Effector memory CD4-positive, alpha-beta T cell (primary cell): ENCODE data around the gene JAZF1.

Source experiments
- DNase-seq, 3 donors: peaks; one replicate each; pipeline ENCODE4 v3.0.0-alpha.2; 2020
- H3K27ac ChIP-seq: 2 replicates; pipeline ENCODE4 v1.7.0; 2013; ENCODE audit warnings: mild to moderate bottlenecking, low read length, moderate library complexity; ENCODE audit not compliant: insufficient read depth, poor library complexity, severe bottlenecking
- H3K27me3 ChIP-seq: replicated peaks from 2 replicates; pipeline ENCODE4 v1.7.0; 2013; ENCODE audit warnings: mild to moderate bottlenecking, low read length; ENCODE audit not compliant: insufficient read depth, control insufficient read depth, poor library complexity, severe bottlenecking
- H3K36me3 ChIP-seq: 2 replicates; pipeline ENCODE4 v1.7.0; 2013; ENCODE audit warnings: mild to moderate bottlenecking, low read length, moderate library complexity; ENCODE audit not compliant: control insufficient read depth, insufficient read depth
- H3K4me1 ChIP-seq: 2 replicates; pipeline ENCODE4 v1.7.0; 2013; ENCODE audit warnings: low read length, mild to moderate bottlenecking; ENCODE audit not compliant: control insufficient read depth, insufficient read depth, poor library complexity, severe bottlenecking
- H3K4me3 ChIP-seq: 2 replicates; pipeline ENCODE4 v1.7.0; 2013; ENCODE audit warnings: low read length, low read depth, mild to moderate bottlenecking; ENCODE audit not compliant: insufficient read depth, poor library complexity, severe bottlenecking
- H3K9me3 ChIP-seq: 2 replicates; pipeline ENCODE4 v1.7.0; 2013; ENCODE audit warnings: mild to moderate bottlenecking, low read length, moderate library complexity; ENCODE audit not compliant: control insufficient read depth

The JAZF1 gene

DNA sequence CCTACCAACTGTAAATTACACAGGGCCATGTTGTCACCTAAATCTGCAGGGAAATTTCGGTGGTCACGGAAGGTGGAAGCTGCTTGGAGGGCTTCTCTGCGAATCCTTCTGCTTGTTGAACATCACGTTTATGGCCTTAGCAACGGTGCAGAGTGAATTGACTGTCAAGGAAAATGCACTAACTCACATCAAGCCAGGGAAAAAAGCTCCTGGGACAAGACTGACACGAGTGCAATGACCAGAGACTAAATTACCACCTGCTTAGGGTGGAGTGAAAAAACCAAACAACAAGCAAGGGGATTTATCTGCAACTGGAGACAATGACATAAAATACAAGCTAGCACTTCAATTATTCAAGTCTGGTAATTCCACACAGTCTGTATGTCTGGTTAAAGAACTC, 211.2 kb downstream of the JAZF1 start:
- no peak overlapping the region for H3K27ac ChIP-seq
- no peak overlapping the region for H3K4me3 ChIP-seq
- peaks cover 11% of the 10 kb centered on the region for H3K4me1 ChIP-seq
- H3K9me3 ChIP-seq = no peaks in the 10 kb centered on the region
- DNase-seq = no peak
- no peaks in the 10 kb centered on the region for H3K27me3 ChIP-seq
- no peaks in the 10 kb centered on the region for H3K36me3 ChIP-seq

- no peaks in the 10 kb centered on the region for H3K27me3 ChIP-seq
- no peak overlapping the region for H3K27ac ChIP-seq
- no peak for DNase-seq
Observed at GRCh38 chr7:27967639-27968038, 213.0 kb downstream of the JAZF1 start.

GRCh38 chr7:27966219-27966780, 214.3 kb downstream of the JAZF1 start:
- Histone ChIP-seq H3K27me3 (no peaks in the 10 kb centered on the region), H3K36me3 (no peaks in the 10 kb centered on the region), H3K4me3 (no peak overlapping the region), H3K4me1 (no peaks in the 10 kb centered on the region), H3K27ac (no peak overlapping the region), H3K9me3 (no peaks in the 10 kb centered on the region)
- DNase-seq = no peak

More at GRCh38 chr7:27967639-27968038, 213.0 kb downstream of the JAZF1 start:
- H3K9me3 ChIP-seq = no peaks in the 10 kb centered on the region
- no peaks in the 10 kb centered on the region for H3K36me3 ChIP-seq
- H3K4me1 ChIP-seq = peaks cover 8% of the 10 kb centered on the region
- no peak overlapping the region for H3K4me3 ChIP-seq

DNA sequence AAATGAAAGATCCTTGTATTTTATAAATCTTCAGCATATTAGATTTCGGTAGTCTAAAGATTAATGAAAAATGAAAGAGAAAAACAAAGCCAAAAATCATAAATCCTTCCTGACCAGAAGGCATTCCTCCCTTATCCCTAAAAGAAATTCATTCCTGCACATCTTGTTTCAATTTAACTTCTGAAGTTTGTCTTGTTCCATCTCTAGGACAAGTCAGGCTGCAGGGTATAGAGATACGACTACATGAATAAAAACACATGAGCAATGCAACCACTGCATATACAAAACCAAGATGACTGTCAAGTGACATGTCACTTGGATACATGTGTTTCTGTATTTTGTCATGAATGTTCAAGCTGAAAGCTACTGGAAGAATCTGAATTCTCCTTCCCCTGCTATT, 214.9 kb downstream of the JAZF1 start:
- no peaks in the 10 kb centered on the region for H3K27me3 ChIP-seq

GRCh38 chr7:27964820-27965219, 215.8 kb downstream of the JAZF1 start:
- Histone ChIP-seq H3K27ac (no peak overlapping the region), H3K36me3 (no peaks in the 10 kb centered on the region), H3K4me1 (no peaks in the 10 kb centered on the region), H3K9me3 (no peaks in the 10 kb centered on the region), H3K27me3 (no peaks in the 10 kb centered on the region), H3K4me3 (no peak overlapping the region)
- DNase-seq = no peak

More for the DNA sequence above, 214.9 kb downstream of the JAZF1 start:
- no peak overlapping the region for H3K27ac ChIP-seq
- DNase-seq = no peak
- no peaks in the 10 kb centered on the region for H3K4me1 ChIP-seq
- H3K36me3 ChIP-seq = no peaks in the 10 kb centered on the region
- H3K9me3 ChIP-seq = no peaks in the 10 kb centered on the region
- no peak overlapping the region for H3K4me3 ChIP-seq

GRCh38 chr7:27963056-27963455, 217.5 kb downstream of the JAZF1 start:
- no peaks in the 10 kb centered on the region for H3K27me3 ChIP-seq
- H3K27ac ChIP-seq = no peak overlapping the region
- no peak for DNase-seq
- no peaks in the 10 kb centered on the region for H3K4me1 ChIP-seq
- H3K9me3 ChIP-seq = no peaks in the 10 kb centered on the region
- no peak overlapping the region for H3K4me3 ChIP-seq
- no peaks in the 10 kb centered on the region for H3K36me3 ChIP-seq

DNA sequence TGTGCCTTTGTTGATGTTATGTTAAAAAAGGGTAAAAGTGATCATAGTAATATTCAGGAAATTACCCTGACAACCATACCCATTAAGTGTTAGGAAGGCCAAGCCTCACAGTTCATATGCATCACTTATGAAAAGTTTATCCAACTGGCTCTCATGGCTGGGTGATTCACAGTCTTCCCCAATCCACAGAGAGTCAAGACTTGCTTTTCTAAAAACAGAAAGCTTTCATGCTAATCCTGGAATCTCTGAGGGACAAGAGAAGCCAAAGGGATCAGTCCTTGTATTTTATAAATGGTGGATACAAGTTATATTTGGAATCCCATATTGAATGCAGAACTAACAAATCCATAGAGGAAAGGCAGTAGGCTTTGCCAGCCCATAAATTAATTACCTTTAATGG, 218.3 kb downstream of the JAZF1 start:
- no peaks in the 10 kb centered on the region for H3K4me1 ChIP-seq
- no peaks in the 10 kb centered on the region for H3K36me3 ChIP-seq
- H3K27me3 ChIP-seq = no peaks in the 10 kb centered on the region
- H3K9me3 ChIP-seq = no peaks in the 10 kb centered on the region
- no peak overlapping the region for H3K27ac ChIP-seq
- H3K4me3 ChIP-seq = no peak overlapping the region
- no peak for DNase-seq

DNA sequence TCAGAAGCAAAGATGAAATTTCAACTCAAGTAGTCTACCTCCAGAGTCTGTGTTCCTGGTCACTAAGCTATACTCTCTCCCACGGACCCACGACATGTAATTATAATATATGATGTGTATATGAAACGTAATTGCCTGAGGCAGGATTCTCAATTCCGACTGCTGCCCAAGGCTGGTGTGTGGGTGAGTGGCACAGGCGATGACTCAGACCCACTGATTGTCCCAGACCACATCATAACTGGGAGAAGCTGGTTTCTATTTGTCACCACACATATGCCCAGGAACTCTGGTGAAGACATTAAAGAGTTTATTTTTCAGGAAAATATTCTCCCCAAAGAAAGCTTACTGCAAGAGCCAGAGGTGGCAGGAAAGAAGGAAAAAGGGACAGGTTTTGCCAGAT, 219.3 kb downstream of the JAZF1 start:
- DNase-seq = no peak
- Histone ChIP-seq H3K27ac (no peak overlapping the region), H3K36me3 (no peaks in the 10 kb centered on the region), H3K27me3 (no peaks in the 10 kb centered on the region), H3K4me3 (no peak overlapping the region), H3K4me1 (no peaks in the 10 kb centered on the region), H3K9me3 (no peaks in the 10 kb centered on the region)

- DNase-seq = no peak
- H3K36me3 ChIP-seq = no peaks in the 10 kb centered on the region
Observed at GRCh38 chr7:27960415-27960814, 220.2 kb downstream of the JAZF1 start.

DNA sequence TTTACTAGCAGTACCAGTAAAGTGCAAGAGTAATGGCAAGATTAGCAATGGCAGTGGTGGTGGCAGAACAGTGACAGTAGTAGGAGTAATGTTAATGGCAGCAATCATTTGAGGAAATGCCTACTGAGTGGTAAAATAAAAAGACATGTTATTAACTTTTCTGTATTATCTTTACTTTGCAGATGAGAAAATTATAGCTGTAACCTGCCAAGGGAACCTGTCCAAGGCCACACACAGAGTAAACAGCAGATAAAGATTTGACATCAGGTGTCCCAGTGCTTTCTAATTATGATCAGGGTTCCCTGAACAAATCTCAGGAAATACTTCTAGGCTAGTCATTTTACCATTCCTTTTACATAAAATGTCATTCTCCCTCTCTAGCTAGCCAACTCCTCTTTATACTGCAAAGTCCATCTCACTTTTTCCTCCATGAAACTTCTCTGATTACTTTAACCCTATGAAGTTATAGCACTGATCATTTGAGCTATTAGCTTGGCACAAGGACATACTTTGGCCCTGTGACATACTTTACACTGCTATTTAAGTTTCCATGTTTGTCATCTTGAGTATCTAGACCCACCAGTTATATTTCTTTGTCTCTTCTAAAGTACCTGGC, 221.6 kb downstream of the JAZF1 start:
- DNase-seq = no peak
- H3K27me3 ChIP-seq = no peaks in the 10 kb centered on the region
- no peaks in the 10 kb centered on the region for H3K4me1 ChIP-seq
- no peak overlapping the region for H3K4me3 ChIP-seq
- no peak overlapping the region for H3K27ac ChIP-seq
- H3K9me3 ChIP-seq = no peaks in the 10 kb centered on the region
- H3K36me3 ChIP-seq = no peaks in the 10 kb centered on the region

More at GRCh38 chr7:27960415-27960814, 220.2 kb downstream of the JAZF1 start:
- Histone ChIP-seq H3K4me1 (no peaks in the 10 kb centered on the region), H3K4me3 (no peak overlapping the region), H3K27ac (no peak overlapping the region), H3K9me3 (no peaks in the 10 kb centered on the region), H3K27me3 (no peaks in the 10 kb centered on the region)
